Heart left ventricle (tissue), 13 donors: Measurements from ENCODE around the gene RND1.

Source experiments
- CTCF ChIP-seq, 12 donors: fragments of 200-600 bp; sonication (generic) in 4 of 12; IDR thresholded peaks; one replicate each; pipeline versions ENCODE4 v1.5.0 to v1.8.0; 2018 to 2022; ENCODE audit warnings: antibody characterized with exemption in 12 of 12, mild to moderate bottlenecking in 5 of 12
- POLR2A ChIP-seq, 2 donors: fragments of 450-650 bp; IDR thresholded peaks; one replicate each; pipeline ENCODE4 v1.6.1; 2017; ENCODE audit warnings: antibody characterized with exemption in 2 of 2, mild to moderate bottlenecking in 2 of 2, moderate library complexity in 2 of 2
- donor health status: ischemic (EF 13 %, LVEDD 7.1; RV severe dilation, severe dysfunction).
- donor health status: DM: no; HTN: yes; CAD: no.
- donor health status: DM: no; HTN: no; CAD: no.
- donor health status: ischemic (EF 25% LVEDD 6.9; RV normal size, moderate dysfunction).
- donor health status: ischemic (EF 25% LVEDD 5.7; RV mildly dilated, moderate dysfunction).
- donor health status: ischemic (EF 35%, LVEDD 5.7; RV mildly dilated, moderate dysfunction).
- donor health status: nonischemic (EF 11% LVEDD 7.7; RV severe dilation, severe dysfunction).
- donor health status: DM: yes; HTN: yes; CAD: no.
- donor health status: PGD.
- donor health status: ischemic (EF 29% LVEDD 5.4; RV normal size, mild dysfunction).
- donor health status: nonischemic (EF 23%, LVEDD 6.1; RV moderate dilation, normal function).

GRCh38 chr12:48862760-48863159 lies 2.9 kb downstream of the RND1 start:
- TF ChIP-seq CTCF (IDR thresholded peaks at IDR 0.05), result no peak
- no peak for TF ChIP-seq POLR2A (IDR thresholded peaks at IDR 0.05)
